SKM-1 treated with dmso at 0.1 percent for 144 hours (cell line): Measurements from ENCODE around the gene RNF220.
A peak's percentile ranks its signal among the peaks of the same experiment; 100 is the strongest.

Experiments
- DNase-seq: peaks from one replicate; lab custom pipeline; 2025; ENCODE audit not compliant: unreplicated experiment; lab: John Stamatoyannopoulos, UW

Gene RNF220

GRCh38 chr1:44519035-44519676 is 114.1 kb downstream of the RNF220 start:
- DNase-seq: peak; percentile 46

- DNase-seq: no peak
These were observed 116.5 kb downstream of the RNF220 start for GRCh38 chr1:44521378-44522080.

GRCh38 chr1:44523593-44524591 is 118.8 kb downstream of the RNF220 start:
- no peak for DNase-seq

GRCh38 chr1:44524655-44525500 is 119.8 kb downstream of the RNF220 start:
- DNase-seq: no peak

- DNase-seq: no peak
These were observed 121.4 kb downstream of the RNF220 start for GRCh38 chr1:44526295-44527073.

GRCh38 chr1:44531785-44532566 is 126.9 kb downstream of the RNF220 start:
- DNase-seq: no peak

- no peak for DNase-seq
These were observed 127.5 kb downstream of the RNF220 start for GRCh38 chr1:44532567-44532944.

- no peak for DNase-seq
These were observed 129.7 kb downstream of the RNF220 start for GRCh38 chr1:44534771-44535170.

- no peak for DNase-seq
These were observed 131.5 kb downstream of the RNF220 start for GRCh38 chr1:44536357-44537209.

GRCh38 chr1:44537538-44537937 is 132.5 kb downstream of the RNF220 start:
- DNase-seq: no peak

- no peak for DNase-seq
These were observed 132.9 kb downstream of the RNF220 start for GRCh38 chr1:44537956-44538355.

- DNase-seq: no peak
These were observed 135.1 kb downstream of the RNF220 start for GRCh38 chr1:44539991-44540730.

- DNase-seq: no peak
These were observed 137.5 kb downstream of the RNF220 start for GRCh38 chr1:44542420-44543063.

GRCh38 chr1:44543064-44543744 is 138.1 kb downstream of the RNF220 start:
- no peak for DNase-seq

GRCh38 chr1:44543786-44544185 is 138.7 kb downstream of the RNF220 start:
- DNase-seq: no peak

GRCh38 chr1:44544960-44545359 is 139.9 kb downstream of the RNF220 start:
- no peak for DNase-seq
